GM18907 (cell line): Measurements from ENCODE around the gene TSPAN13.
"Not testable (repeated sequence)": the region's sequence is repeated elsewhere in the genome, so short reads cannot be mapped to it uniquely, and the experiment has no call there.

Experiments used
- ATAC-seq: cut with Tn5 transposase; IDR thresholded peaks from one replicate; pipeline ENCODE4 v1.9.1; 2021; ENCODE audit warnings: mild to moderate bottlenecking, moderate library complexity; ENCODE audit not compliant: unreplicated experiment

TSPAN13 gene

GRCh38 chr7:16740623-16740953 is 13.0 kb upstream of the TSPAN13 start:
- no peak for ATAC-seq

GRCh38 chr7:16740996-16741395 is 12.6 kb upstream of the TSPAN13 start:
- no peak for ATAC-seq

- no peak for ATAC-seq
Observed at GRCh38 chr7:16741676-16742075, 11.9 kb upstream of the TSPAN13 start.

- no peak for ATAC-seq
Observed at GRCh38 chr7:16742547-16742946, 11.0 kb upstream of the TSPAN13 start.

GRCh38 chr7:16743236-16743635 is 10.3 kb upstream of the TSPAN13 start:
- no peak for ATAC-seq

- ATAC-seq, result no peak
Observed at GRCh38 chr7:16744518-16745250, 8.9 kb upstream of the TSPAN13 start.

- ATAC-seq, result no peak
Observed at GRCh38 chr7:16745645-16746044, 7.9 kb upstream of the TSPAN13 start.

- no peak for ATAC-seq
Observed at GRCh38 chr7:16747102-16747501, 6.5 kb upstream of the TSPAN13 start.

- ATAC-seq, result peak; percentile 34
Observed at GRCh38 chr7:16753932-16754855, 639 bp downstream of the TSPAN13 start.

GRCh38 chr7:16754856-16755317 is 1.3 kb downstream of the TSPAN13 start:
- ATAC-seq, result no peak

GRCh38 chr7:16755397-16755796 is 1.8 kb downstream of the TSPAN13 start:
- ATAC-seq, result no peak

- no peak for ATAC-seq
Observed at GRCh38 chr7:16758036-16758435, 4.5 kb downstream of the TSPAN13 start.

- ATAC-seq, result no peak
Observed at GRCh38 chr7:16758631-16759611, 5.4 kb downstream of the TSPAN13 start.

GRCh38 chr7:16759840-16760239 is 6.3 kb downstream of the TSPAN13 start:
- no peak for ATAC-seq

GRCh38 chr7:16762177-16762576 is 8.6 kb downstream of the TSPAN13 start:
- ATAC-seq, result no peak

GRCh38 chr7:16764942-16765341 is 11.4 kb downstream of the TSPAN13 start:
- no peak for ATAC-seq

- no peak for ATAC-seq
Observed at GRCh38 chr7:16765436-16765859, 11.9 kb downstream of the TSPAN13 start.

- ATAC-seq, result not testable (repeated sequence)
Observed at GRCh38 chr7:16769994-16770393, 16.4 kb downstream of the TSPAN13 start.

- no peak for ATAC-seq
Observed at GRCh38 chr7:16770657-16771329, 17.2 kb downstream of the TSPAN13 start.

- ATAC-seq, result no peak
Observed at GRCh38 chr7:16773326-16773725, 19.8 kb downstream of the TSPAN13 start.
